ENCODE measurements around the gene DCP2.

GRCh38 chr5:112933105-112933504 is 43.5 kb upstream of the DCP2 start:
- TF ChIP-seq POLR2A (IDR thresholded peaks at IDR 0.05) (no peak), CTCF (IDR thresholded peaks at IDR 0.05) (no peak), EP300 (IDR thresholded peaks at IDR 0.05) (no peak)

All from suprapubic skin (tissue), 3 donors.